ENCODE results near the gene C1QB. TPM values are rescaled to one million over a fixed set of nuclear protein-coding genes. Genes with fewer than 3 reads are reported as not detected.

The C1QB gene
- polyA plus RNA-seq, 1 donor (not counting 4 experiments of a cell fraction or from before 2014, with no cell fraction given) = not detected

- H3K4me1 ChIP-seq (ENCODE audit: control insufficient read depth, extremely low read depth, insufficient read depth, low read length) = peaks cover 8% of the 10 kb centered on the region
- TF ChIP-seq CTCF (optimal IDR thresholded peaks at IDR 0.05 in 1 of 3, IDR thresholded peaks at IDR 0.05 in 1 of 3, conservative IDR thresholded peaks at IDR 0.05 in 1 of 3; ENCODE audit: extremely low read depth in 1 of 3, insufficient read depth in 2 of 3, low read length in 3 of 3) (no peak), EZH2 (IDR thresholded peaks at IDR 0.05; ENCODE audit: low read length) (no peak)
- FAIRE-seq (no peak), DNase-seq (ENCODE audit: low read depth, low spot score) (no peak)
- peaks cover 5% of the 10 kb centered on the region for H4K20me1 ChIP-seq (ENCODE audit: control insufficient read depth, extremely low read depth, insufficient read depth, low read length)
- no peaks in the 10 kb centered on the region for H3K9me3 ChIP-seq (ENCODE audit: control insufficient read depth, low read depth, low read length)
- H3K27me3 ChIP-seq (ENCODE audit: control insufficient read depth, extremely low read depth, insufficient read depth, low read length) = peaks cover 51% of the 10 kb centered on the region
- H3K79me2 ChIP-seq (ENCODE audit: control insufficient read depth, insufficient read depth, low read length) = no peaks in the 10 kb centered on the region
- H3K9me1 ChIP-seq (ENCODE audit: control insufficient read depth, extremely low read depth, insufficient read depth, low read length) = no peaks in the 10 kb centered on the region
- dilution Hi-C loops (cut with MboI; ENCODE audit: extremely low pct_ligation_motif_present, low sequenced_read_pairs) = no loop called here
- no peaks in the 10 kb centered on the region for H3K36me3 ChIP-seq (ENCODE audit: control insufficient read depth in 2 of 2, extremely low read depth in 1 of 2, insufficient read depth in 2 of 2, low read length in 2 of 2)
- no peak within 1 kb of the TSS for H3K4me3 ChIP-seq (ENCODE audit: control insufficient read depth in 2 of 3, extremely low read depth in 1 of 3, insufficient read depth in 2 of 3, low read depth in 1 of 3, low read length in 3 of 3)
- peak within 1 kb of the TSS; percentile 15 for H3K9ac ChIP-seq (ENCODE audit: control insufficient read depth, extremely low read depth, insufficient read depth, low read length)
- peak within 1 kb of the TSS; percentile 25 for H3K4me2 ChIP-seq (ENCODE audit: control insufficient read depth, extremely low read depth, insufficient read depth, low read depth, low read length)
- no peak within 1 kb of the TSS for H3K27ac ChIP-seq (ENCODE audit: control insufficient read depth, insufficient read depth, low read length)
- H2AFZ ChIP-seq (ENCODE audit: control insufficient read depth, low read length) = no peak within 1 kb of the TSS
Measured at GRCh38 chr1:22710701-22711049, 57.6 kb downstream of the C1QB start, which contains the start of gene EPHB2. Gene EPHB2 (plus strand): TSS chr1:22710839. CDS start chr1:22710983, 144 bp downstream.

- FAIRE-seq = no peak
- peaks cover 5% of the 10 kb centered on the region for H4K20me1 ChIP-seq (ENCODE audit: control insufficient read depth, extremely low read depth, insufficient read depth, low read length)
- no peak for DNase-seq (ENCODE audit: low read depth, low spot score)
- H3K4me2 ChIP-seq (ENCODE audit: control insufficient read depth, extremely low read depth, insufficient read depth, low read depth, low read length) = peak overlapping the region; percentile 22
- TF ChIP-seq EZH2 (IDR thresholded peaks at IDR 0.05; ENCODE audit: low read length) (no peak), CTCF (optimal IDR thresholded peaks at IDR 0.05 in 1 of 3, IDR thresholded peaks at IDR 0.05 in 1 of 3, conservative IDR thresholded peaks at IDR 0.05 in 1 of 3; ENCODE audit: extremely low read depth in 1 of 3, insufficient read depth in 2 of 3, low read length in 3 of 3) (no peak)
- peaks cover 51% of the 10 kb centered on the region for H3K27me3 ChIP-seq (ENCODE audit: control insufficient read depth, extremely low read depth, insufficient read depth, low read length)
- no peak overlapping the region for H2AFZ ChIP-seq (ENCODE audit: control insufficient read depth, low read length)
- no peaks in the 10 kb centered on the region for H3K79me2 ChIP-seq (ENCODE audit: control insufficient read depth, insufficient read depth, low read length)
- dilution Hi-C loops (cut with MboI; ENCODE audit: extremely low pct_ligation_motif_present, low sequenced_read_pairs) = no loop called here
- H3K4me1 ChIP-seq (ENCODE audit: control insufficient read depth, extremely low read depth, insufficient read depth, low read length) = peaks cover 8% of the 10 kb centered on the region
- H3K9ac ChIP-seq (ENCODE audit: control insufficient read depth, extremely low read depth, insufficient read depth, low read length) = no peak overlapping the region
- no peak overlapping the region for H3K4me3 ChIP-seq (ENCODE audit: control insufficient read depth in 2 of 3, extremely low read depth in 1 of 3, insufficient read depth in 2 of 3, low read depth in 1 of 3, low read length in 3 of 3)
- H3K27ac ChIP-seq (ENCODE audit: control insufficient read depth, insufficient read depth, low read length) = no peak overlapping the region
- no peaks in the 10 kb centered on the region for H3K36me3 ChIP-seq (ENCODE audit: control insufficient read depth in 2 of 2, extremely low read depth in 1 of 2, insufficient read depth in 2 of 2, low read length in 2 of 2)
- no peaks in the 10 kb centered on the region for H3K9me1 ChIP-seq (ENCODE audit: control insufficient read depth, extremely low read depth, insufficient read depth, low read length)
- H3K9me3 ChIP-seq (ENCODE audit: control insufficient read depth, low read depth, low read length) = no peaks in the 10 kb centered on the region
Measured at GRCh38 chr1:22711071-22711470, 58.0 kb downstream of the C1QB start.

Small RNA genes lying within 50 kb of the gene (small RNA-seq; reads per million reads assigned to genes)
- 0 reads per million in 3 experiments for gene MIR6127 (ENCODE audit: insufficient read length in 3 of 3, low read depth in 3 of 3, low replicate concordance in 1 of 3)

Other genes with a start within 250 kb of the C1QB start
- gene ZBTB40, start 201.4 kb upstream of the C1QB start, polyA plus RNA-seq = 4.8 to 5.0 TPM (median 4.9 TPM) in 3 replicates
- 0.25 to 8.2 TPM (median 1.0 TPM) in 3 replicates for gene EPHA8, start 89.7 kb upstream of the C1QB start, polyA plus RNA-seq
- not detected in 3 replicates for gene C1QA, start 16.6 kb upstream of the C1QB start, polyA plus RNA-seq
- not detected in 3 replicates for gene C1QC, start 9.6 kb upstream of the C1QB start, polyA plus RNA-seq
- gene EPHB2, start 57.6 kb downstream of the C1QB start, polyA plus RNA-seq = 0.09 to 0.82 TPM (median 0.10 TPM) in 3 replicates

All from keratinocyte (primary cell).